Mesothelial cell of epicardium (in vitro differentiated cells): ENCODE data around the gene AHSG. TPM values are rescaled to one million over a fixed set of nuclear protein-coding genes. Genes with fewer than 3 reads are reported as not detected.

Source experiments
- DNase-seq, 2 experiments: peaks; one replicate each; pipeline ENCODE4 v3.0.0; 2021; ENCODE audit warnings: low spot score in 2 of 2; ENCODE audit not compliant: unreplicated experiment in 2 of 2
- H3K27ac Mint-ChIP-seq: 2 replicates; pipeline ENCODE4 v1.8.0; 2021; ENCODE audit warnings: mixed read lengths
- H3K27me3 Mint-ChIP-seq: 2 replicates; pipeline ENCODE4 v1.8.0; 2021; ENCODE audit warnings: low read depth, mixed read lengths
- H3K36me3 Mint-ChIP-seq: 2 replicates; pipeline ENCODE4 v1.8.0; 2021; ENCODE audit warnings: mixed read lengths
- H3K4me1 Mint-ChIP-seq: 2 replicates; pipeline ENCODE4 v1.8.0; 2021; ENCODE audit warnings: mixed read lengths
- H3K4me3 Mint-ChIP-seq: 2 replicates; pipeline ENCODE4 v1.8.0; 2021; ENCODE audit warnings: mild to moderate bottlenecking, moderate library complexity, mixed read lengths
- H3K9me3 Mint-ChIP-seq: 2 replicates; pipeline ENCODE4 v1.8.0; 2021; ENCODE audit warnings: mixed read lengths
- CTCF ChIP-seq: fragments of 200-600 bp; sonication (generic); IDR thresholded peaks from one replicate; pipeline ENCODE4 v1.5.0; 2021; ENCODE audit warnings: antibody characterized with exemption; ENCODE audit not compliant: unreplicated experiment
- total RNA-seq: library from RNA; stranded (reverse); gene quantifications from 3 replicates; pipeline ENCODE4 v1.2.1, GENCODE V29; 2021

Gene AHSG
- total RNA-seq, 1 donor from 2014 or later, result not detected

- no peak for DNase-seq
- TF ChIP-seq CTCF, result no peak
- no peaks in the 10 kb centered on the region for H3K9me3 Mint-ChIP-seq
- no peak overlapping the region for H3K4me3 Mint-ChIP-seq
- peaks cover 2% of the 10 kb centered on the region for H3K27me3 Mint-ChIP-seq
- H3K4me1 Mint-ChIP-seq, result peaks cover 8% of the 10 kb centered on the region
- no peaks in the 10 kb centered on the region for H3K36me3 Mint-ChIP-seq
- no peak overlapping the region for H3K27ac Mint-ChIP-seq
Measured at GRCh38 chr3:186599785-186600166, 13.1 kb upstream of the AHSG start.

DNA sequence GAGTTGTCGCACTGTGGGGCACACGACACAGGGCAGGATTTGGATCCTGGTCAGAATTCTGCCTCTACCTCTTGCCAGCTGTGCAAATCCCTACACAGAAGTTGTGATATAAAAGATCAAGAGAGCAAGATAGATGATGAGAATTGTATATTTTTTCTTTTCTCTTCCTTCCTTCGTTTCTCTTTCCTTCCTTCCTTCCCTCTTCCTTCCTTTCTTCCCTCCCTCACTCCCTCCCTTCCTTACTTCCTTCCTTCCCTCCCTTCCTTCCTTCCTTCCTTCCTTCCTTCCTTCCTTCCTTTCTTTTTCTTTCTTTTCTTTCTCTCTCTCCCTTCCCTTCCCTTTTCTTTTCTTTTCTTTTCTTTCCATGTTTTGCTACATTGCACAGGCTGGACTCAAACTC is 12.0 kb upstream of the AHSG start:
- H3K27me3 Mint-ChIP-seq, result peaks cover 9% of the 10 kb centered on the region
- no peaks in the 10 kb centered on the region for H3K36me3 Mint-ChIP-seq
- no peak for DNase-seq
- no peak overlapping the region for H3K27ac Mint-ChIP-seq
- no peak for TF ChIP-seq CTCF
- H3K9me3 Mint-ChIP-seq, result no peaks in the 10 kb centered on the region
- peaks cover 8% of the 10 kb centered on the region for H3K4me1 Mint-ChIP-seq
- H3K4me3 Mint-ChIP-seq, result no peak overlapping the region

GRCh38 chr3:186603159-186603558 is 9.7 kb upstream of the AHSG start:
- no peaks in the 10 kb centered on the region for H3K9me3 Mint-ChIP-seq
- H3K4me3 Mint-ChIP-seq, result no peak overlapping the region
- H3K27me3 Mint-ChIP-seq, result peaks cover 9% of the 10 kb centered on the region
- peaks cover 3% of the 10 kb centered on the region for H3K4me1 Mint-ChIP-seq
- no peak for DNase-seq
- H3K36me3 Mint-ChIP-seq, result no peaks in the 10 kb centered on the region
- no peak overlapping the region for H3K27ac Mint-ChIP-seq
- TF ChIP-seq CTCF, result no peak

DNA sequence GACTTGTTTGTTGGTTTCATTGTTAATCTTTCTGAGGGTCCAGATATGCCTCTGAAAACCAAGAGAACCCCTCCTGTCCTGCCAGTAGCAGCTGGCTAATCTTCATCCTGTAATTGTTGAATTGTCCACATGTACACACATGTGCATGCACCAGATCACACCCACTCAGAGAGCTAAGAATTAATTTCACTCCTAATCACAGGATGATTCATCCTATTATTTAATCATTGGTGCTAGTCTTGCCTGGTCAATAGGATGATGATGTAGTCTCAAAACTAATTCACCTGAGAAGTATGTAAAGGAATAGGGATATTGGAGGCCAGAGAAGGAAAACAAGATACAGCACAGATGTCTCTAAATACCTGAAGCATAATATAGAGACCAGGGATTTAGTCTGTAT is 7.8 kb upstream of the AHSG start:
- H3K4me1 Mint-ChIP-seq, result no peaks in the 10 kb centered on the region
- no peaks in the 10 kb centered on the region for H3K9me3 Mint-ChIP-seq
- H3K4me3 Mint-ChIP-seq, result no peak overlapping the region
- H3K36me3 Mint-ChIP-seq, result no peaks in the 10 kb centered on the region
- TF ChIP-seq CTCF, result no peak
- peaks cover 9% of the 10 kb centered on the region for H3K27me3 Mint-ChIP-seq
- H3K27ac Mint-ChIP-seq, result no peak overlapping the region
- DNase-seq, result no peak

- H3K27ac Mint-ChIP-seq, result no peak overlapping the region
- no peaks in the 10 kb centered on the region for H3K4me1 Mint-ChIP-seq
- no peak for DNase-seq
- H3K27me3 Mint-ChIP-seq, result peaks cover 9% of the 10 kb centered on the region
- H3K4me3 Mint-ChIP-seq, result no peak overlapping the region
- TF ChIP-seq CTCF, result no peak
- H3K36me3 Mint-ChIP-seq, result no peaks in the 10 kb centered on the region
- no peaks in the 10 kb centered on the region for H3K9me3 Mint-ChIP-seq
Measured at GRCh38 chr3:186605561-186606545, 7.0 kb upstream of the AHSG start.
